Measurements from ENCODE around the gene B3GALNT2. TPM values are rescaled to one million over a fixed set of nuclear protein-coding genes. Genes with fewer than 3 reads are reported as not detected.

Gene B3GALNT2
- total and polyA plus RNA-seq, 2 donors (not counting 1 experiment from before 2014, with no cell fraction given) = 5.6 to 12.2 TPM

DNA sequence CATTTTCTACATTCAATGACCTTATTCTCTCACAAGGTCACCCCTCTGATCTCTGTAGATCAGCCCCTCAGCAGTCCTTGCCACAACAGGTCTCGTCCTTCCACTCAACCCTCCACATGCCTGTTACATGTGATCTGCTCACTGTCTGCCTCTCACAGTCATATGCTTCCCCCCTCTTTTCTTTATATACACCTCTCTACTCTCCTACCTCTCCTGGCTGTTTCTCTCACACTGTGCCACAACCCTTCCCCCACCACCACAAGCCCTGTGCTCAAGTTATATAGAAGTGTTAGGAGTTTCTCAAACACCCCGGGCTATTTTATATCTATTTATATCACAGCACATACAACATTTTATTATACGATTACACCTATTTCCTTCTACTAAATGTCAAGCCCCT is 12.6 kb downstream of the B3GALNT2 start:
- intact Hi-C loops (cut with micrococcal nuclease) = no loop called here
- Histone ChIP-seq H3K27ac (ENCODE audit: low read length in 2 of 2) (no peak overlapping the region), H3K4me2 (replicated peaks; ENCODE audit: low read depth, low read length, poor library complexity, severe bottlenecking) (no peak overlapping the region), H3K4me3 (ENCODE audit: control extremely low read depth in 1 of 5, extremely low read depth in 1 of 5, insufficient read depth in 1 of 5, low read depth in 2 of 5, low read length in 4 of 5) (no peak overlapping the region), H3K9me3 (ENCODE audit: control extremely low read depth in 1 of 3, control insufficient read depth in 2 of 3, insufficient read depth in 1 of 3, low read length in 2 of 3) (no peaks in the 10 kb centered on the region), H3K36me3 (replicated peaks in 1 of 2; ENCODE audit: control extremely low read depth in 1 of 2, control insufficient read depth in 1 of 2, extremely low read depth in 1 of 2, insufficient read depth in 2 of 2, low read length in 1 of 2) (peaks cover 4 to 8% of the 10 kb centered on the region in 2 experiments), H3K27me3 (replicated peaks in 1 of 4; ENCODE audit: control extremely low read depth in 1 of 4, control insufficient read depth in 3 of 4, insufficient read depth in 4 of 4, low read length in 3 of 4) (no peaks in the 10 kb centered on the region), H3K9ac (ENCODE audit: low read length) (no peak overlapping the region), H3K79me2 (ENCODE audit: control insufficient read depth, insufficient read depth, low read length) (peaks cover 4% of the 10 kb centered on the region), H4K20me1 (ENCODE audit: control insufficient read depth, insufficient read depth, low read length, poor library complexity, severe bottlenecking) (no peaks in the 10 kb centered on the region), H3K4me1 (ENCODE audit: control insufficient read depth in 2 of 2, insufficient read depth in 2 of 2, low read length in 2 of 2) (no peaks in the 10 kb centered on the region), H2AFZ (ENCODE audit: insufficient read depth, low read depth, low read length, poor library complexity, severe bottlenecking) (no peak overlapping the region)
- no peak for ATAC-seq (ENCODE audit: low read depth)
- TF ChIP-seq, protein P1, sequence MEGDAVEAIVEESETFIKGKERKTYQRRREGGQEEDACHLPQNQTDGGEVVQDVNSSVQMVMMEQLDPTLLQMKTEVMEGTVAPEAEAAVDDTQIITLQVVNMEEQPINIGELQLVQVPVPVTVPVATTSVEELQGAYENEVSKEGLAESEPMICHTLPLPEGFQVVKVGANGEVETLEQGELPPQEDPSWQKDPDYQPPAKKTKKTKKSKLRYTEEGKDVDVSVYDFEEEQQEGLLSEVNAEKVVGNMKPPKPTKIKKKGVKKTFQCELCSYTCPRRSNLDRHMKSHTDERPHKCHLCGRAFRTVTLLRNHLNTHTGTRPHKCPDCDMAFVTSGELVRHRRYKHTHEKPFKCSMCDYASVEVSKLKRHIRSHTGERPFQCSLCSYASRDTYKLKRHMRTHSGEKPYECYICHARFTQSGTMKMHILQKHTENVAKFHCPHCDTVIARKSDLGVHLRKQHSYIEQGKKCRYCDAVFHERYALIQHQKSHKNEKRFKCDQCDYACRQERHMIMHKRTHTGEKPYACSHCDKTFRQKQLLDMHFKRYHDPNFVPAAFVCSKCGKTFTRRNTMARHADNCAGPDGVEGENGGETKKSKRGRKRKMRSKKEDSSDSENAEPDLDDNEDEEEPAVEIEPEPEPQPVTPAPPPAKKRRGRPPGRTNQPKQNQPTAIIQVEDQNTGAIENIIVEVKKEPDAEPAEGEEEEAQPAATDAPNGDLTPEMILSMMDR (IDR thresholded peaks at IDR 0.05) = no peak
- no peak for TF ChIP-seq EZH2 (IDR thresholded peaks at IDR 0.05; ENCODE audit: borderline replicate concordance, insufficient read depth, low read depth, low read length, poor library complexity, severe bottlenecking)
- Mint-ChIP-seq H3K27ac (no peak overlapping the region), H3K4me3 (no peak overlapping the region), H3K9me3 (ENCODE audit: insufficient read depth) (no peaks in the 10 kb centered on the region), H3K27me3 (no peaks in the 10 kb centered on the region), H3K4me1 (no peaks in the 10 kb centered on the region)
- ChIA-PET POLR2A (no interaction called here), CTCF (no interaction called here)
- DNase-seq = no peak
- WGBS (ENCODE audit: insufficient coverage) = 90% methylated on average over 1 of the region's 3 CpGs

DNA sequence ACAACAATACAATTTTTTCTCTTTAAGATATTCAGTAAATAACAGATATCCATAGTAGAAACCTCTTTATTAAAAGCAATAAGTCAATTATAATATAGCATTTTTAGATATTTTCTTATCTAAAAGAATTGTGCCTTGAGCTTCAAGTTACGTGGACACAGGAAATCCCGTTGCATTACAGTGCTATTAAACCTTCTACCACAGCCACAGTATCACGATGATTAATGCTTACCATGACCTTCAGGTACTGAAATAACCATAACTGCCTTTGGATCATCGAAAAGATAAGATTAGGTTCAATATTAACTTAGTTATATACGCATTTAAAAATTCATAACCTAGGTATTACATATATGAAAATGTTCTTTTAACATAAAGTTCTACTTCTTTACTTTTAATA is 17.9 kb downstream of the B3GALNT2 start:
- Histone ChIP-seq H3K4me3 (ENCODE audit: control extremely low read depth in 1 of 5, extremely low read depth in 1 of 5, insufficient read depth in 1 of 5, low read depth in 2 of 5, low read length in 4 of 5) (no peak overlapping the region), H2AFZ (ENCODE audit: insufficient read depth, low read depth, low read length, poor library complexity, severe bottlenecking) (no peak overlapping the region), H3K36me3 (replicated peaks in 1 of 2; ENCODE audit: control extremely low read depth in 1 of 2, control insufficient read depth in 1 of 2, extremely low read depth in 1 of 2, insufficient read depth in 2 of 2, low read length in 1 of 2) (peaks cover 2 to 6% of the 10 kb centered on the region in 2 experiments), H3K9ac (ENCODE audit: low read length) (no peak overlapping the region), H3K4me2 (replicated peaks; ENCODE audit: low read depth, low read length, poor library complexity, severe bottlenecking) (no peak overlapping the region), H3K27ac (ENCODE audit: low read length in 2 of 2) (no peak overlapping the region), H3K9me3 (ENCODE audit: control extremely low read depth in 1 of 3, control insufficient read depth in 2 of 3, insufficient read depth in 1 of 3, low read length in 2 of 3) (no peaks in the 10 kb centered on the region), H3K4me1 (ENCODE audit: control insufficient read depth in 2 of 2, insufficient read depth in 2 of 2, low read length in 2 of 2) (no peaks in the 10 kb centered on the region), H4K20me1 (ENCODE audit: control insufficient read depth, insufficient read depth, low read length, poor library complexity, severe bottlenecking) (no peaks in the 10 kb centered on the region), H3K79me2 (ENCODE audit: control insufficient read depth, insufficient read depth, low read length) (no peaks in the 10 kb centered on the region), H3K27me3 (replicated peaks in 1 of 4; ENCODE audit: control extremely low read depth in 1 of 4, control insufficient read depth in 3 of 4, insufficient read depth in 4 of 4, low read length in 3 of 4) (no peaks in the 10 kb centered on the region)
- POLR2A ChIA-PET = no interaction called here
- Mint-ChIP-seq H3K9me3 (ENCODE audit: insufficient read depth) (peaks cover 2% of the 10 kb centered on the region), H3K4me3 (no peak overlapping the region), H3K27me3 (no peaks in the 10 kb centered on the region), H3K4me1 (no peaks in the 10 kb centered on the region), H3K27ac (no peak overlapping the region)
- DNase-seq (no peak), ATAC-seq (ENCODE audit: low read depth) (no peak)
- TF ChIP-seq, protein P1 (IDR thresholded peaks at IDR 0.05) = no peak
- TF ChIP-seq EZH2 (IDR thresholded peaks at IDR 0.05; ENCODE audit: borderline replicate concordance, insufficient read depth, low read depth, low read length, poor library complexity, severe bottlenecking) = no peak
- intact Hi-C loops (cut with micrococcal nuclease) = no loop called here
- CTCF ChIA-PET = no interaction called here
- WGBS (ENCODE audit: insufficient coverage) = 100% methylated on average over 1 of the region's 5 CpGs
